NB4 (cell line): Measurements from ENCODE around the gene IRF1.

Experiments
- MAX ChIP-seq: IDR thresholded peaks from 2 replicates; pipeline ENCODE4 v1.6.1; 2011; ENCODE audit warnings: low read depth, low read length
- POLR2A ChIP-seq: IDR thresholded peaks from 2 replicates; pipeline ENCODE4 v1.6.1; 2011; ENCODE audit warnings: mild to moderate bottlenecking; ENCODE audit not compliant: insufficient read length; ENCODE audit errors: extremely low read depth

DNA sequence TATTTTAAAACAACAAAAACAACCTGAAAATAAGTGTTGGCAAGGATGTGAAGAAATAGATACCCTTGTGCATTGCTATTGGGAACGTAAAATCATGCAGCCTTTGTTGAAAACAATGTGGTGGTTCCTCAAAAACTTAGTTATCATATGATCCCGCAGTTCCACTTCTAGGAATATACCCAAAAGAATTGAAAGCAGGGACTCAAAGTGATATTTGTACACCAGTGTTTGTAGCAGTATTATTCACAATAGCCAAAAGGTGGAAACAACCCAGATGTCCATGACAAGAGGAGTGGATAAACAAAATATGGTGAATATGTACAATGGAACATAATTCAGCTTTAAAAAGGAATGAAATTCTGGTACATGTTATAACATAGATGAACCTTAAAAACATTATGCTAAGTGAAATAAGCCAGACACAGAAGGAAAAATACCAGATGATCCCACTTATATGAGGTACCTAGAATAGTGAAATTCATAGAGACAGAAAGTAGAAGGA is 29.0 kb downstream of the IRF1 start:
- TF ChIP-seq POLR2A = no peak
- TF ChIP-seq MAX = no peak
